ENCODE results near the gene RTTN. TPM values are rescaled to one million over a fixed set of nuclear protein-coding genes. Genes with fewer than 3 reads are reported as not detected.

RTTN gene
- total RNA-seq, 2 donors from 2014 or later: 22.3 to 35.4 TPM

GRCh38 chr18:70005580-70005979 lies 199.9 kb downstream of the RTTN start:
- H3K27me3 Mint-ChIP-seq (ENCODE audit: insufficient read depth): peaks cover 4% of the 10 kb centered on the region
- peak; percentile 23 for TF ChIP-seq CTCF (conservative IDR thresholded peaks at IDR 0.05)
- no peak overlapping the region for H3K4me3 ChIP-seq (ENCODE audit: low read length)
- no peaks in the 10 kb centered on the region for H3K9me3 ChIP-seq (ENCODE audit: control insufficient read depth, low read length)
- no peaks in the 10 kb centered on the region for H3K27me3 ChIP-seq (ENCODE audit: control insufficient read depth, insufficient read depth, low read length, poor library complexity, severe bottlenecking)
- no peaks in the 10 kb centered on the region for H3K4me1 ChIP-seq (ENCODE audit: control insufficient read depth, insufficient read depth, low read length)
- WGBS, 2 experiments (ENCODE audit: insufficient coverage in 1 of 2, insufficient read length in 1 of 2): 71 to 80% methylated on average over 2 to 3 of the region's 3 CpGs
- peaks cover 7% of the 10 kb centered on the region for H3K9me3 Mint-ChIP-seq
- no peaks in the 10 kb centered on the region for H3K36me3 ChIP-seq (ENCODE audit: control insufficient read depth, insufficient read depth, low read length)
- no peak overlapping the region for H3K27ac Mint-ChIP-seq
- H3K4me3 Mint-ChIP-seq: no peak overlapping the region
- H3K9ac ChIP-seq (ENCODE audit: extremely low read depth, low read length, poor library complexity, severe bottlenecking): no peak overlapping the region
- no peak for DNase-seq
- H3K4me1 Mint-ChIP-seq: peaks cover 17% of the 10 kb centered on the region
- no peak overlapping the region for H3K27ac ChIP-seq (ENCODE audit: low read depth, low read length)
- peaks cover 19% of the 10 kb centered on the region for H3K36me3 Mint-ChIP-seq (ENCODE audit: low read depth)

- H3K27me3 ChIP-seq (ENCODE audit: control insufficient read depth, insufficient read depth, low read length, poor library complexity, severe bottlenecking): no peaks in the 10 kb centered on the region
- no peak overlapping the region for H3K27ac ChIP-seq (ENCODE audit: low read depth, low read length)
- DNase-seq: no peak
- H3K36me3 ChIP-seq (ENCODE audit: control insufficient read depth, insufficient read depth, low read length): no peaks in the 10 kb centered on the region
- WGBS, 2 experiments (ENCODE audit: insufficient coverage in 1 of 2, insufficient read length in 1 of 2): 84 to 91% methylated on average over 3 to 4 of the region's 4 CpGs
- H3K9ac ChIP-seq (ENCODE audit: extremely low read depth, low read length, poor library complexity, severe bottlenecking): no peak overlapping the region
- no peaks in the 10 kb centered on the region for H3K4me1 ChIP-seq (ENCODE audit: control insufficient read depth, insufficient read depth, low read length)
- Mint-ChIP-seq H3K36me3 (ENCODE audit: low read depth) (peaks cover 12% of the 10 kb centered on the region), H3K4me3 (no peak overlapping the region), H3K27me3 (ENCODE audit: insufficient read depth) (peaks cover 4% of the 10 kb centered on the region), H3K9me3 (peaks cover 3% of the 10 kb centered on the region), H3K4me1 (peaks cover 17% of the 10 kb centered on the region), H3K27ac (no peak overlapping the region)
- H3K4me3 ChIP-seq (ENCODE audit: low read length): no peak overlapping the region
- H3K9me3 ChIP-seq (ENCODE audit: control insufficient read depth, low read length): no peaks in the 10 kb centered on the region
- TF ChIP-seq CTCF (conservative IDR thresholded peaks at IDR 0.05): no peak
These were observed 200.8 kb downstream of the RTTN start for GRCh38 chr18:70004696-70005095.

GRCh38 chr18:69999656-70000055 lies 205.8 kb downstream of the RTTN start:
- TF ChIP-seq CTCF (conservative IDR thresholded peaks at IDR 0.05): no peak
- Mint-ChIP-seq H3K4me1 (peaks cover 10% of the 10 kb centered on the region), H3K27me3 (ENCODE audit: insufficient read depth) (no peaks in the 10 kb centered on the region), H3K27ac (no peak overlapping the region), H3K9me3 (no peaks in the 10 kb centered on the region), H3K36me3 (ENCODE audit: low read depth) (no peaks in the 10 kb centered on the region), H3K4me3 (no peak overlapping the region)
- H3K4me3 ChIP-seq (ENCODE audit: low read length): no peak overlapping the region
- no peak for DNase-seq
- no peaks in the 10 kb centered on the region for H3K4me1 ChIP-seq (ENCODE audit: control insufficient read depth, insufficient read depth, low read length)
- H3K9ac ChIP-seq (ENCODE audit: extremely low read depth, low read length, poor library complexity, severe bottlenecking): no peak overlapping the region
- H3K36me3 ChIP-seq (ENCODE audit: control insufficient read depth, insufficient read depth, low read length): no peaks in the 10 kb centered on the region
- 79 to 91% methylated on average over 3 to 7 of the region's 9 CpGs for WGBS, 2 experiments (ENCODE audit: insufficient coverage in 1 of 2, insufficient read length in 1 of 2)
- H3K27ac ChIP-seq (ENCODE audit: low read depth, low read length): no peak overlapping the region
- H3K9me3 ChIP-seq (ENCODE audit: control insufficient read depth, low read length): no peaks in the 10 kb centered on the region
- H3K27me3 ChIP-seq (ENCODE audit: control insufficient read depth, insufficient read depth, low read length, poor library complexity, severe bottlenecking): no peaks in the 10 kb centered on the region
